IMR-90 (cell line): ENCODE data around the gene GPHB5. TPM values are rescaled to one million over a fixed set of nuclear protein-coding genes. Genes with fewer than 3 reads are reported as not detected.

Experiments
- ATAC-seq: fragments of 200-7000 bp; cut with Tn5 transposase; 2 replicates; pipeline ENCODE4 v1.9.1; 2020; ENCODE audit warnings: low read depth, mild to moderate bottlenecking, moderate library complexity
- BruUV-seq: library from RNA; stranded (reverse); fragments of 400-500 nt; replicated peaks from 2 replicates; lab custom pipeline; 2021; lab: Mats Ljungman, UMichigan
- CTCF ChIA-PET: fragments of 300-600 bp; formaldehyde crosslinking; extraction: SDS; loops from one replicate; lab custom pipeline; 2021; ENCODE audit warnings: antibody characterized with exemption; lab: Yijun Ruan, JAX
- POLR2A ChIA-PET: fragments of 300-600 bp; sonication (Branson Sonifier 250); formaldehyde crosslinking; loops from one replicate; lab custom pipeline; 2022; ENCODE audit warnings: antibody characterized with exemption; ENCODE audit not compliant: unreplicated experiment; lab: Charles Lee
- DNase-seq: peaks from one replicate; pipeline ENCODE4 v3.0.0; 2013
- H2AFZ ChIP-seq: replicated peaks from 2 replicates; pipeline ENCODE3; 2013; ENCODE audit warnings: low read length, mild to moderate bottlenecking; ENCODE audit not compliant: poor library complexity
- H2AK5ac ChIP-seq: 2 replicates; pipeline ENCODE4 v1.6.1; 2013; ENCODE audit warnings: low read depth, low read length, inconsistent platforms
- H2AK9ac ChIP-seq: replicated peaks from 2 replicates; pipeline ENCODE3; 2013; ENCODE audit warnings: mild to moderate bottlenecking, low read depth, low read length, moderate library complexity; ENCODE audit not compliant: poor library complexity
- H2BK120ac ChIP-seq: 2 replicates; pipeline ENCODE4 v1.6.1; 2013; ENCODE audit warnings: low read depth, low read length, inconsistent platforms
- H2BK15ac ChIP-seq: 3 replicates; pipeline ENCODE4 v1.6.1; 2013; ENCODE audit warnings: low read depth, low read length, inconsistent platforms
- H2BK20ac ChIP-seq: 2 replicates; pipeline ENCODE4 v1.6.1; 2013; ENCODE audit warnings: low read depth, mild to moderate bottlenecking, inconsistent platforms, low read length, moderate library complexity
- H2BK5ac ChIP-seq: 2 replicates; pipeline ENCODE4 v1.6.1; 2013; ENCODE audit warnings: mild to moderate bottlenecking, low read depth, low read length, inconsistent platforms; ENCODE audit not compliant: poor library complexity, severe bottlenecking
- H3K14ac ChIP-seq: replicated peaks from 2 replicates; pipeline ENCODE4 v1.6.1; 2013; ENCODE audit warnings: low read depth, low read length, inconsistent platforms
- H3K18ac ChIP-seq: 2 replicates; pipeline ENCODE4 v1.6.1; 2013; ENCODE audit warnings: low read depth, low read length, control low read depth
- H3K23ac ChIP-seq: 2 replicates; pipeline ENCODE4 v1.6.1; 2013; ENCODE audit warnings: low read depth, low read length, inconsistent platforms
- H3K27ac ChIP-seq: 2 replicates; pipeline ENCODE4 v1.5.1; 2013; ENCODE audit warnings: mild to moderate bottlenecking, control low read depth, low read length; ENCODE audit not compliant: insufficient read depth
- H3K27me3 ChIP-seq: 2 replicates; pipeline ENCODE4 v1.6.1; 2013; ENCODE audit warnings: low read length; ENCODE audit not compliant: control insufficient read depth, insufficient read depth
- H3K36me3 ChIP-seq: 2 replicates; pipeline ENCODE4 v1.6.1; 2013; ENCODE audit warnings: low read length, mixed read lengths; ENCODE audit not compliant: control insufficient read depth, insufficient read depth
- H3K4ac ChIP-seq: 2 replicates; pipeline ENCODE4 v1.6.1; 2013; ENCODE audit warnings: low read depth, low read length, inconsistent platforms
- H3K4me1 ChIP-seq: 2 replicates; pipeline ENCODE4 v1.6.1; 2013; ENCODE audit warnings: low read length, mixed read lengths; ENCODE audit not compliant: control insufficient read depth, insufficient read depth
- H3K4me2 ChIP-seq: 2 replicates; pipeline ENCODE4 v1.6.1; 2013; ENCODE audit warnings: low read depth, mild to moderate bottlenecking, control low read depth, low read length, moderate library complexity
- H3K4me3 ChIP-seq: 2 replicates; pipeline ENCODE4 v1.5.1; 2013; ENCODE audit warnings: low read depth, mild to moderate bottlenecking, control low read depth, low read length, moderate library complexity; ENCODE audit not compliant: insufficient read depth
- H3K56ac ChIP-seq: 2 replicates; pipeline ENCODE4 v1.6.1; 2013; ENCODE audit warnings: low read length, inconsistent platforms; ENCODE audit not compliant: insufficient read depth; ENCODE audit errors: extremely low read depth
- H3K79me1 ChIP-seq, 2 experiments: 2 replicates each; pipeline ENCODE4 v1.6.1; 2013; ENCODE audit warnings: low read length in 2 of 2, inconsistent platforms in 1 of 2, low read depth in 1 of 2
- H3K9ac ChIP-seq: 2 replicates; pipeline ENCODE4 v1.6.1; 2013; ENCODE audit warnings: low read depth, low read length, control low read depth
- H3K9me1 ChIP-seq: 2 replicates; pipeline ENCODE4 v1.6.1; 2013; ENCODE audit warnings: low read length, inconsistent platforms; ENCODE audit not compliant: insufficient read depth
- H3K9me3 ChIP-seq: 2 replicates; pipeline ENCODE4 v1.6.1; 2013; ENCODE audit warnings: low read length; ENCODE audit not compliant: control insufficient read depth, insufficient read depth
- H4K20me1 ChIP-seq: 2 replicates; pipeline ENCODE4 v1.6.1; 2013; ENCODE audit warnings: low read length, inconsistent platforms; ENCODE audit not compliant: insufficient read depth
- H4K5ac ChIP-seq: 2 replicates; pipeline ENCODE4 v1.6.1; 2013; ENCODE audit warnings: mild to moderate bottlenecking, low read depth, low read length, control low read depth
- H4K8ac ChIP-seq, 2 experiments: 2 replicates each; pipeline ENCODE4 v1.6.1; 2013; ENCODE audit warnings: low read depth in 2 of 2, low read length in 2 of 2, control low read depth in 1 of 2, inconsistent platforms in 1 of 2
- H4K91ac ChIP-seq: 2 replicates; pipeline ENCODE4 v1.6.1; 2013; ENCODE audit warnings: low read depth, low read length, inconsistent platforms; ENCODE audit not compliant: insufficient read depth
- BHLHE40 ChIP-seq: fragments of 150-350 bp; IDR thresholded peaks from 2 replicates; pipeline ENCODE4 v1.6.1; 2016; ENCODE audit warnings: mild to moderate bottlenecking, low read depth, low read length
- CHD1 ChIP-seq: IDR thresholded peaks from 2 replicates; pipeline ENCODE4 v1.6.1; 2012; ENCODE audit warnings: low read depth, low read length, improper control_type of control experiment
- FOS ChIP-seq: fragments of 150-350 bp; IDR thresholded peaks from 2 replicates; pipeline ENCODE4 v1.6.1; 2016; ENCODE audit warnings: low read depth, low read length
- NFE2L2 ChIP-seq: fragments of 150-350 bp; IDR thresholded peaks from 2 replicates; pipeline ENCODE4 v1.6.1; 2016; ENCODE audit warnings: low read depth, mild to moderate bottlenecking, low read length
- USF2 ChIP-seq: fragments of 150-350 bp; IDR thresholded peaks from 2 replicates; pipeline ENCODE4 v1.6.1; 2017; ENCODE audit warnings: mild to moderate bottlenecking, antibody characterized with exemption, low read length, low read depth
- WGBS, 2 experiments: methylation state at CpG; one replicate each; pipeline versions ENCODE4 v1.1.5 to v1.1.7; 2013; ENCODE audit warnings: missing lambda C conversion rate in 2 of 2; ENCODE audit not compliant: insufficient read length in 1 of 2; ENCODE audit errors: extremely low coverage in 2 of 2; 5-methylcytosine and 5-hydroxymethylcytosine counted together
- dilution Hi-C: fragments of 300-500 bp; cut with HindIII; formaldehyde crosslinking; loops from one replicate; pipeline ENCODE4 v1.14.3; 2018; ENCODE audit warnings: low sequenced_read_pairs; ENCODE audit not compliant: unreplicated experiment
- in situ Hi-C: fragments of 300-500 bp; cut with MboI; formaldehyde crosslinking; loops from 3 replicates; pipeline ENCODE4 v1.14.3; 2019; ENCODE audit warnings: low sequenced_read_pairs, inconsistent platforms, mixed read lengths
- intact Hi-C: fragments of 100-400 bp; cut with micrococcal nuclease; formaldehyde crosslinking; loops from 2 replicates; pipeline ENCODE4 v1.10.0; 2022
- polyA plus RNA-seq, 3 experiments: library from polyadenylated mRNA; depleted of rRNA; stranded (reverse); fragments of >200 nt; gene quantifications; 2 replicates each; pipeline ENCODE4 v1.2.3, GENCODE V29; 2012; ENCODE audit warnings: low replicate concordance in 1 of 3
- total RNA-seq: library from RNA; depleted of rRNA; stranded (reverse); fragments of >200 nt; gene quantifications from 2 replicates; pipeline ENCODE4 v1.2.3, GENCODE V29; 2012; rRNA removed

Gene GPHB5
- total and polyA plus RNA-seq, 2 of the 4 experiments (the other 2 are of a cell fraction) = not detected

- H3K9me1 ChIP-seq = no peaks in the 10 kb centered on the region
- H2AFZ ChIP-seq = no peak overlapping the region
- H3K27ac ChIP-seq = no peak overlapping the region
- intact Hi-C loops = no loop called here
- H3K4me3 ChIP-seq = no peak overlapping the region
- H2BK15ac ChIP-seq = no peak overlapping the region
- H2BK120ac ChIP-seq = no peak overlapping the region
- no peak overlapping the region for H3K4ac ChIP-seq
- TF ChIP-seq FOS = no peak
- no peak for TF ChIP-seq CHD1
- TF ChIP-seq BHLHE40 = no peak
- TF ChIP-seq USF2 = no peak
- no peak for TF ChIP-seq NFE2L2
- H4K91ac ChIP-seq = no peak overlapping the region
- no TSS peak for BruUV-seq
- H3K23ac ChIP-seq = no peak overlapping the region
- no peaks in the 10 kb centered on the region for H3K9me3 ChIP-seq
- no peak overlapping the region for H4K8ac ChIP-seq
- no peak overlapping the region for H2BK20ac ChIP-seq
- H3K18ac ChIP-seq = no peak overlapping the region
- in situ Hi-C loops = no loop called here
- DNase-seq (peak; percentile 21), ATAC-seq (no peak)
- no peaks in the 10 kb centered on the region for H4K20me1 ChIP-seq
- no peak overlapping the region for H2AK9ac ChIP-seq
- ChIA-PET CTCF (no interaction called here), POLR2A (no interaction called here)
- no peaks in the 10 kb centered on the region for H3K4me1 ChIP-seq
- H2AK5ac ChIP-seq = no peak overlapping the region
- no peak overlapping the region for H2BK5ac ChIP-seq
- no peak overlapping the region for H4K5ac ChIP-seq
- no CpG with 5 or more reads among the region's 1 CpG for WGBS, 2 experiments
- no peak overlapping the region for H3K56ac ChIP-seq
- dilution Hi-C loops = no loop called here
- no peak overlapping the region for H3K4me2 ChIP-seq
- no peaks in the 10 kb centered on the region for H3K79me1 ChIP-seq
- H3K14ac ChIP-seq = no peak overlapping the region
- no peak overlapping the region for H3K9ac ChIP-seq
- H3K27me3 ChIP-seq = no peaks in the 10 kb centered on the region
- no peaks in the 10 kb centered on the region for H3K36me3 ChIP-seq
Observed at GRCh38 chr14:63266106-63266505, 52.6 kb downstream of the GPHB5 start.

Other genes starting within 250 kb of the GPHB5 start
- gene RHOJ, start 114.5 kb downstream of the GPHB5 start, total RNA-seq = 7.8 and 9.5 TPM in 2 replicates
- gene RHOJ, start 114.5 kb downstream of the GPHB5 start, polyA plus RNA-seq (2012; rRNA removed) = 33.9 and 45.1 TPM in 2 replicates
- 12.2 and 21.1 TPM in 2 replicates for gene PPP2R5E, start 224.4 kb upstream of the GPHB5 start, total RNA-seq
- 6.5 and 9.7 TPM in 2 replicates for gene PPP2R5E, start 224.4 kb upstream of the GPHB5 start, polyA plus RNA-seq (2012; rRNA removed)